Hematopoietic multipotent progenitor cell treated with erythropoietin and hydrocortisone succinate and interleukin-3 and kit ligand, for 8 days (in vitro differentiated cells): Measurements from ENCODE around the gene AGPAT1.
"Not testable (repeated sequence)": the region's sequence is repeated elsewhere in the genome, so short reads cannot be mapped to it uniquely, and the experiment has no call there.

ENCODE experiments used
- DNase-seq: peaks from one replicate; pipeline ENCODE4 v3.0.0-alpha.2; 2015

Gene AGPAT1

GRCh38 chr6:32146687-32147086 lies 29.2 kb downstream of the AGPAT1 start:
- DNase-seq = no peak

- no peak for DNase-seq
These were observed 29.6 kb downstream of the AGPAT1 start for GRCh38 chr6:32146287-32146686.

DNA sequence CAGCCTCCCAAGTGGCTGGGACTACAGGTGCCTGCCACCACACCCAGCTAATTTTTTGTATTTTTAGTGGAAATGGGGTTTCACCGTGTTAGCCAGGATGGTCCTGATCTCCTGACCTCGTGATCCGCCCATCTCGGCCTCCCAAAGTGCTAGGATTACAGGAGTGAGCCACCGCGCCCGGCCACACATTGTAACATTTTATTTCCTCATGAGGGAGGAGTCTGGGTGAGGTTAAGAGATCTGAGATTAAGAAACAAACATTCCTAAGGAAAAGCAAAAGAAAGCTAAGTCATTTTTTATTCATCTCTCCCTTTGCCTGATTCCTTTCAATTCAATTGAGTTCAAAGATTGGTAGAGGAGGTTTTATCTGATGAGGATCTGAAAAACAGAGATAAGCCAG lies 31.6 kb downstream of the AGPAT1 start:
- not testable (repeated sequence) for DNase-seq

GRCh38 chr6:32140420-32141046 lies 35.4 kb downstream of the AGPAT1 start:
- DNase-seq = peak; percentile 76

DNA sequence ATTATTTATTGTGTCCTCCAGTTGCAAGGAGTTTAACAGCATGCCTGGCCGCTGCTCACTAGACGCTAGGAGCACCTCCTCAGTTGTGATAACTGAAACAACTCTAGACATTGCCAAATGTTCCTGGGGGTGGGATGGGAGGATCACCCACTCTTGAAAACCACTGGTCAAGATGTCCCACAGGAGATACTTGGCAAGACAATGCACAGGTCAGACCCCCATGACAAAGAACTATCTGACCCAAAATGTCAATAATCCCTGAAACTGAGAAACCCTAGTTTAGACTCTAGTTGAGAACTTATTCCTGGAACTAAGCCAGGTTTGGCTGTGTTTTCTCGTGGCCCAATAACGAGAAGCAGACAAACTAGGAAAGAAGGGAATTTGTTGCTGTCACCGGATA lies 36.3 kb downstream of the AGPAT1 start:
- DNase-seq = no peak

DNA sequence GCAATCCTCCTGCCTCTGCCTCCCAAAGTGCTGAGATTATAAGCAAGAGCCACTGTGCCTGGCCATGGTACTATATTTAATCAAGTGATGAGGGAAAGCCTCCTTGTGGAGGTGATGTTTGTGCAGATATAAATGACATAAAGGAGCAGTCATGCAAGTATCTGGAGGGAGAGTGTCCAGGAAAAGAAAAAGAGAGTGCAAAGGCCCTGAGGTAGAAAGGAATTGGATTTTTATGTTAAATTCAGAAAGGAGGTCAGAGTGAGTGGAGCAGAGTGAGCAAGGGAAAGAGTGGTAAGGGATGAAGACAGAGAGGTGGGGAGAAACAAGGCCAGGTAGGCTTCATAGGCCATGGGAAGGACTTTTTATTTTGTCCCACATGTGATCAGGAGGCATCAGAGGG lies 38.4 kb downstream of the AGPAT1 start:
- no peak for DNase-seq

- DNase-seq = no peak
These were observed 42.1 kb downstream of the AGPAT1 start for GRCh38 chr6:32133786-32134185.

DNA sequence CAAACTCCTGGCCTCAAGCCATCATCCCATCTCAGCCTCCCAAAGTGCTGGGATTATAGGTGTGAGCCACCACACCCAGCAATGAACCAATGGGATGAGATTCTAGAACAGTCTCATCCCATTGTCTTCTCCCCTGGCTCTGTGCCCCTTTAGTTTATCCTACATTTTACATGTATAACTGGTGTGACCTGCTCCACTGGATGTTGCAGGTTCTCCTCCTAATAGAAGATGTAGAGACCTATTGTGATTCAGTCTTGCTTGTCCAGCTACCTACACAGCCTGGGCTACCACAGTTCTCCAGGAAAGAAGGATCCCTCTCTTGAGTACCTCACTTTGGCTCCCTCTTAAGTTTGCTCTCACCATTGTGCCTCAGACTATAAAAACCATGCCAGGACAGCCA lies 43.8 kb downstream of the AGPAT1 start:
- no peak for DNase-seq

- peak; percentile 95 for DNase-seq
These were observed 44.4 kb downstream of the AGPAT1 start for GRCh38 chr6:32131439-32131948.

DNA sequence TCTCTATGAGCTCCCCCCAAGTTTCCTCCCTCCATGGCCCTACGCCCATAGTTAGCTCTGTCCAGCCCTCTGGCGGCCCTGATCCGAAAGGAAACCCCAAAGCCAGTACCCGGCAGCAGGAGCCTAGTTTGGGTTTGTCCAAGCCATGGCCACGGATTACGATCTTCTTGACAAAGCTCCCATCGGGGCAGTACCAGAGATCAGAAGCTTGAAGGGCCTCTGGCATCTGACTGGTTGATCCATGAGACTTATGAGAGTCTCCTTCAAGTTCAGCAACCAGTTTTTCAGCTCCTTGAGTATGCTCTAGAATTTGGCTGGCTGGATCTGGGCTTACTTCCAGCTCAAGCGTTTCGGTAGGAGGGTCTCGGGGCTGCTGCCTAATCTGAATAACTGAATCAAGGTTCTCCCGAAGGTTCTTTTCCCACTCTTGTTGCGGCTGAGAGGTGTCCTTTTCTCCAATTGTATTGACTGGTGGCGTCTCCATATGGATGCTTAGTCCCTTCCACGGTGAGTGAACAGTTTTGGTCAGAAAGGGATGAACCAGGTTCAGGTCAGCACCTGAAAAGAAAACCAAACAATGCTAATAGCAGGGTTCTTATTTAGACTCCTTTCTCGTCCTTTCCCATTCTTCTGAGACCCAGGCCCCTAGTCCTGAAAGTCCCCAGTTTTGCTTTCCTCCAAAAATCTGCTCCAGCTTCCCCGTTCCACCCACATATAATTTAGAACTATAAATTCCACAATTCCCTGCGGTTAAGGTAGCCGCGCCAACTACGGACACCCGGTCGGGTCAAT lies 46.4 kb downstream of the AGPAT1 start:
- peak; percentile 35 for DNase-seq

DNA sequence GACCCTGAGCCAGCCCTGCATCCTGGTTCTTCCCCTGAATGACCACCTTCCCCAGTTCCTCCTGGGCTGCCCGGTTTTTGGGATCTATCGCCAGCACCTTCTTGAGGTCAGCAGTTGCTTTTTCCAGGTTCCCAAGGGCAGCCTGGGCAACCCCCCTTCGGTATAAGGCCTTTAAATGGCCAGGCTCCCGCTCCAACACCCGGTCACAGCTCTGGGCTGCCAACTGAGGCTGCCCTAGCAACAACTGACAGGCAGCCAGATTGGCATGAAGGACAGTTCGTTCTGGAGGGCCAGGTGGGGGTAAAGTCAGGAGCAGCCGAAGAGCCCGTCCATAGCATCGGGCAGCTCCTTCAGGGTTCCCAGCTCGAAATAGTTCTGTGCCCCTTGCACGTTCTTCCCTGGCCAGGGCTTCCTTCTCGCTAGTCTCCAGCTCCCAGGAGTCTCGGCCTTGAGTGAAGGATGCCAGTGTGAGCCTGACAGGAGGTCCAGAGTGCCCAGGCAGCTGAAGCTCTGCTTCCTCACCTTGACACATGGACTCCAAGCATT lies 47.1 kb downstream of the AGPAT1 start:
- no peak for DNase-seq

GRCh38 chr6:32127717-32128592 lies 47.9 kb downstream of the AGPAT1 start, which contains the start of gene ATF6B:
Gene ATF6B, minus strand, starts transcription at chr6:32128246. Its CDS starts 39 bp downstream, at chr6:32128207.
- DNase-seq = peak; percentile 100

GRCh38 chr6:32127409-32127716 lies 48.5 kb downstream of the AGPAT1 start:
- no peak for DNase-seq

GRCh38 chr6:32126880-32127279 lies 49.0 kb downstream of the AGPAT1 start:
- no peak for DNase-seq

- DNase-seq = no peak
These were observed 52.2 kb downstream of the AGPAT1 start for GRCh38 chr6:32123681-32124080.

GRCh38 chr6:32120573-32121059 lies 55.3 kb downstream of the AGPAT1 start:
- DNase-seq = no peak

GRCh38 chr6:32118782-32119628 lies 56.9 kb downstream of the AGPAT1 start:
- DNase-seq = peak; percentile 83
